H1 (cell line): ENCODE results near the gene CHDH. TPM values are rescaled to one million over a fixed set of nuclear protein-coding genes. Genes with fewer than 3 reads are reported as not detected.

Experiments
- CTCF ChIA-PET: fragments of 300-600 bp; sonication (Branson Sonifier 250); formaldehyde crosslinking; loops from one replicate; lab custom pipeline; 2021; ENCODE audit not compliant: partially characterized antibody; lab: Charles Lee
- POLR2A ChIA-PET: fragments of 300-600 bp; sonication (Branson Sonifier 250); formaldehyde crosslinking; loops from one replicate; lab custom pipeline; 2021; ENCODE audit warnings: inconsistent platforms; ENCODE audit not compliant: partially characterized antibody; lab: Charles Lee
- DNase-seq, 2 experiments: peaks; one replicate each; pipeline versions ENCODE4 v3.0.0 to v3.0.0-alpha.2; 2010 to 2022; ENCODE audit warnings: low spot score in 2 of 2, low read depth in 1 of 2, mixed read lengths in 1 of 2
- FAIRE-seq: peaks from 2 replicates; lab custom pipeline; 2011; peaks lifted over from hg19 to GRCh38; lab: Jason Lieb, UNC
- H2AFZ ChIP-seq: 2 replicates; pipeline ENCODE4 v1.8.1; 2012; ENCODE audit warnings: low read length, inconsistent platforms
- H2AK5ac ChIP-seq: 2 replicates; pipeline ENCODE4 v1.6.1; 2013; ENCODE audit warnings: low read depth, low read length
- H2BK120ac ChIP-seq: replicated peaks from 2 replicates; pipeline ENCODE3; 2013; ENCODE audit warnings: low read depth, low read length, inconsistent platforms
- H2BK12ac ChIP-seq: 2 replicates; pipeline ENCODE4 v1.6.1; 2013; ENCODE audit warnings: low read depth, low read length
- H2BK15ac ChIP-seq: 2 replicates; pipeline ENCODE4 v1.6.1; 2013; ENCODE audit warnings: low read length
- H2BK20ac ChIP-seq: 2 replicates; pipeline ENCODE4 v1.6.1; 2013; ENCODE audit warnings: low read length
- H2BK5ac ChIP-seq: 2 replicates; pipeline ENCODE4 v1.6.1; 2013; ENCODE audit warnings: low read depth, low read length
- H3K14ac ChIP-seq: 2 replicates; pipeline ENCODE4 v1.6.1; 2013; ENCODE audit warnings: inconsistent platforms; ENCODE audit not compliant: insufficient read length
- H3K18ac ChIP-seq: 2 replicates; pipeline ENCODE4 v1.6.1; 2013; ENCODE audit warnings: low read length; ENCODE audit errors: extremely low read depth
- H3K23ac ChIP-seq: 2 replicates; pipeline ENCODE4 v1.6.1; 2013; ENCODE audit warnings: inconsistent platforms; ENCODE audit not compliant: insufficient read length
- H3K23me2 ChIP-seq: 2 replicates; pipeline ENCODE4 v1.6.1; 2013; ENCODE audit warnings: low read depth, low read length
- H3K27ac ChIP-seq: 2 replicates; pipeline ENCODE4 v1.6.1; 2011; ENCODE audit warnings: low read depth, low read length, inconsistent platforms
- H3K27me3 ChIP-seq, 4 experiments: replicated peaks in 1 of 4; 1 replicate in 1 of 4; 2 replicates in 3 of 4; pipeline versions ENCODE4 v1.6.1 to v1.8.1; 2011 to 2013; ENCODE audit warnings: low read length in 3 of 4, mild to moderate bottlenecking in 3 of 4, inconsistent platforms in 2 of 4, mixed read lengths in 2 of 4, moderate library complexity in 1 of 4; ENCODE audit not compliant: control insufficient read depth in 3 of 4, insufficient read depth in 3 of 4; ENCODE audit errors: extremely low read depth in 1 of 4
- H3K36me3 ChIP-seq, 4 experiments: 2 replicates each; pipeline versions ENCODE4 v1.6.1 to v1.8.1; 2011 to 2013; ENCODE audit warnings: mild to moderate bottlenecking in 4 of 4, low read length in 3 of 4, moderate library complexity in 2 of 4, control low read depth in 1 of 4, inconsistent platforms in 1 of 4; ENCODE audit not compliant: insufficient read depth in 4 of 4, control insufficient read depth in 2 of 4
- H3K4ac ChIP-seq: replicated peaks from 2 replicates; pipeline ENCODE3; 2013; ENCODE audit warnings: low read length, low read depth, mixed read lengths, inconsistent platforms; ENCODE audit not compliant: insufficient read length
- H3K4me1 ChIP-seq, 4 experiments: replicated peaks in 1 of 4; 1 replicate in 1 of 4; 2 replicates in 3 of 4; pipeline versions ENCODE4 v1.6.1 to v1.8.1; 2011 to 2013; ENCODE audit warnings: low read length in 3 of 4, inconsistent platforms in 2 of 4, mixed read lengths in 1 of 4; ENCODE audit not compliant: insufficient read depth in 4 of 4, control insufficient read depth in 3 of 4
- H3K4me2 ChIP-seq, 2 experiments: 2 replicates each; pipeline versions ENCODE4 v1.6.1 to v1.8.1; 2011 to 2013; ENCODE audit warnings: low read depth in 2 of 2, low read length in 2 of 2, control low read depth in 1 of 2, inconsistent platforms in 1 of 2, mild to moderate bottlenecking in 1 of 2; ENCODE audit not compliant: insufficient read depth in 1 of 2
- H3K4me3 ChIP-seq, 4 experiments: fragments of 200-600, 300-600 bp in 1 of 4; sonication (generic), shearing (Covaris generic), sonication (Bioruptor Twin) in 1 of 4; 2 replicates each; pipeline versions ENCODE4 v1.5.1 to v1.8.1; 2011 to 2016; ENCODE audit warnings: low read length in 4 of 4, low read depth in 3 of 4, control low read depth in 2 of 4, inconsistent platforms in 2 of 4, mild to moderate bottlenecking in 2 of 4, mixed read lengths in 1 of 4, moderate library complexity in 1 of 4; ENCODE audit not compliant: insufficient read depth in 2 of 4; ENCODE audit errors: extremely low read depth in 1 of 4
- H3K56ac ChIP-seq: replicated peaks from 2 replicates; pipeline ENCODE3; 2013; ENCODE audit warnings: low read depth, mild to moderate bottlenecking, mixed read lengths, low read length, inconsistent platforms; ENCODE audit not compliant: insufficient read length
- H3K79me1 ChIP-seq: 2 replicates; pipeline ENCODE4 v1.6.1; 2013; ENCODE audit warnings: low read depth, low read length, control low read depth
- H3K79me2 ChIP-seq, 2 experiments: 2 replicates each; pipeline versions ENCODE4 v1.6.1 to v1.8.1; 2012 to 2013; ENCODE audit warnings: low read length in 2 of 2, mild to moderate bottlenecking in 2 of 2, inconsistent platforms in 1 of 2; ENCODE audit not compliant: insufficient read depth in 2 of 2, control insufficient read depth in 1 of 2
- H3K9ac ChIP-seq, 4 experiments: replicated peaks in 1 of 4; 1 replicate in 1 of 4; 2 replicates in 3 of 4; pipeline versions ENCODE4 v1.6.1 to v1.8.1; 2011 to 2013; ENCODE audit warnings: low read depth in 3 of 4, low read length in 3 of 4, control low read depth in 2 of 4, mild to moderate bottlenecking in 2 of 4, moderate library complexity in 2 of 4, inconsistent platforms in 1 of 4; ENCODE audit errors: extremely low read depth in 1 of 4
- H3K9me3 ChIP-seq, 2 experiments: 2 replicates each; pipeline versions ENCODE4 v1.6.1 to v1.8.1; 2012 to 2013; ENCODE audit warnings: mild to moderate bottlenecking in 2 of 2, moderate library complexity in 2 of 2, control low read depth in 1 of 2, inconsistent platforms in 1 of 2, low read depth in 1 of 2, low read length in 1 of 2, mixed read lengths in 1 of 2; ENCODE audit not compliant: insufficient read depth in 2 of 2
- H4K20me1 ChIP-seq, 2 experiments: replicated peaks in 1 of 2; 2 replicates each; pipeline versions ENCODE3 to v1.8.1; 2011 to 2013; ENCODE audit warnings: inconsistent platforms in 2 of 2, low read length in 2 of 2, mild to moderate bottlenecking in 1 of 2; ENCODE audit not compliant: insufficient read depth in 2 of 2, control insufficient read depth in 1 of 2
- H4K5ac ChIP-seq: 2 replicates; pipeline ENCODE4 v1.6.1; 2013; ENCODE audit warnings: low read length, low read depth, mixed read lengths, inconsistent platforms; ENCODE audit not compliant: insufficient read length
- H4K8ac ChIP-seq: 2 replicates; pipeline ENCODE4 v1.8.0; 2013; ENCODE audit warnings: mild to moderate bottlenecking, moderate library complexity, low read length, inconsistent platforms; ENCODE audit not compliant: insufficient read depth; ENCODE audit errors: extremely low read depth
- H4K91ac ChIP-seq: replicated peaks from 2 replicates; pipeline ENCODE3; 2013; ENCODE audit warnings: low read length, mixed read lengths, inconsistent platforms; ENCODE audit not compliant: insufficient read length
- CBX8 ChIP-seq: fragments of 300-800, 300-1000 bp; sonication (generic); IDR thresholded peaks from 2 replicates; pipeline ENCODE4 v1.7.1; 2016; ENCODE audit warnings: low read depth, low read length, borderline replicate concordance
- CHD1 ChIP-seq: IDR thresholded peaks from 2 replicates; pipeline ENCODE4 v1.6.1; 2012; ENCODE audit warnings: low read depth, low read length, improper control_type of control experiment
- EZH2 ChIP-seq: fragments of 200-600 bp; sonication (generic); IDR thresholded peaks from 2 replicates; pipeline ENCODE4 v1.7.1; 2012; ENCODE audit warnings: low read depth, mild to moderate bottlenecking, moderate library complexity, low read length, inconsistent platforms; ENCODE audit not compliant: severe bottlenecking
- MAFK ChIP-seq: IDR thresholded peaks from 2 replicates; pipeline ENCODE4 v1.6.1; 2012; ENCODE audit warnings: low read depth, mild to moderate bottlenecking, improper control_type of control experiment, low read length
- POLR2A ChIP-seq, 2 experiments: IDR thresholded peaks; 1 replicate in 1 of 2; 2 replicates in 1 of 2; pipeline ENCODE4 v1.6.1; 2011; ENCODE audit warnings: low read depth in 2 of 2, low read length in 2 of 2, mild to moderate bottlenecking in 2 of 2; ENCODE audit errors: control extremely low read depth in 1 of 2
- RAD21 ChIP-seq, 2 experiments: IDR thresholded peaks in 1 of 2; conservative IDR thresholded peaks in 1 of 2; 2 replicates each; pipeline ENCODE4 v1.6.1; 2011; ENCODE audit warnings: low read depth in 2 of 2, low read length in 2 of 2, improper control_type of control experiment in 1 of 2, inconsistent platforms in 1 of 2, mild to moderate bottlenecking in 1 of 2, moderate library complexity in 1 of 2
- SAP30 ChIP-seq: fragments of 300-600 bp; sonication (generic); IDR thresholded peaks from 2 replicates; pipeline ENCODE4 v1.7.1; 2012; ENCODE audit warnings: low read length, moderate library complexity, mild to moderate bottlenecking, inconsistent platforms; ENCODE audit not compliant: insufficient read depth, insufficient replicate concordance
- SUZ12 ChIP-seq: fragments of 200-600 bp; sonication (generic); IDR thresholded peaks from 2 replicates; pipeline ENCODE4 v1.6.1; 2012; ENCODE audit warnings: mild to moderate bottlenecking, inconsistent platforms, low read length, moderate library complexity, mixed read lengths
- TAF1 ChIP-seq: IDR thresholded peaks from 2 replicates; pipeline ENCODE4 v1.6.1; 2011; ENCODE audit warnings: mild to moderate bottlenecking, low read depth, low read length
- TCF12 ChIP-seq: IDR thresholded peaks from 2 replicates; pipeline ENCODE4 v1.6.1; 2011; ENCODE audit warnings: low read depth, mild to moderate bottlenecking, low read length
- WGBS, 2 experiments: shearing (Covaris generic) in 1 of 2; methylation state at CpG; one replicate each; pipeline versions ENCODE4 v1.1.6 to v1.1.7; 2013 to 2015; ENCODE audit warnings: low lambda C conversion rate in 2 of 2, mixed read lengths in 2 of 2, inconsistent platforms in 1 of 2, low coverage in 1 of 2, missing lambda C conversion rate in 1 of 2; ENCODE audit not compliant: insufficient replicate concordance in 2 of 2, insufficient coverage in 1 of 2, insufficient read length in 1 of 2; ENCODE audit errors: extremely low coverage in 1 of 2, missing lambda C conversion rate in 1 of 2; 5-methylcytosine and 5-hydroxymethylcytosine counted together
- polyA plus RNA-seq, 7 experiments: library from polyadenylated mRNA; depleted of rRNA in 3 of 7; stranded (reverse) in 5 of 7; unstranded in 2 of 7; fragments of >200 nt in 5 of 7; fragments of 200-250 nt in 2 of 7; gene quantifications; 1 replicate in 5 of 7; 2 replicates in 1 of 7; 4 replicates in 1 of 7; pipeline versions ENCODE4 v1.2.1 to v1.2.3, GENCODE V29; 2011 to 2013; ENCODE audit warnings: missing spikeins in 2 of 7, mixed read lengths in 2 of 7
- total RNA-seq: library from RNA; stranded (reverse); fragmentation: NEBNext Ultra II Directional; extraction: Animal tissue kit (Norgen Biotek cat#: 25700); gene quantifications from 2 replicates; pipeline ENCODE4 v1.2.1, GENCODE V29; 2021
- TF ChIP-seq, protein P1 (sequence below): IDR thresholded peaks from 2 replicates; pipeline ENCODE4 v1.6.1; 2012; ENCODE audit warnings: inconsistent platforms

The CHDH gene
- total and polyA plus RNA-seq, 2 of the 8 experiments (the other 6 are each of a cell fraction or from before 2014, with no cell fraction given) = 4.9 to 10.3 TPM

DNA sequence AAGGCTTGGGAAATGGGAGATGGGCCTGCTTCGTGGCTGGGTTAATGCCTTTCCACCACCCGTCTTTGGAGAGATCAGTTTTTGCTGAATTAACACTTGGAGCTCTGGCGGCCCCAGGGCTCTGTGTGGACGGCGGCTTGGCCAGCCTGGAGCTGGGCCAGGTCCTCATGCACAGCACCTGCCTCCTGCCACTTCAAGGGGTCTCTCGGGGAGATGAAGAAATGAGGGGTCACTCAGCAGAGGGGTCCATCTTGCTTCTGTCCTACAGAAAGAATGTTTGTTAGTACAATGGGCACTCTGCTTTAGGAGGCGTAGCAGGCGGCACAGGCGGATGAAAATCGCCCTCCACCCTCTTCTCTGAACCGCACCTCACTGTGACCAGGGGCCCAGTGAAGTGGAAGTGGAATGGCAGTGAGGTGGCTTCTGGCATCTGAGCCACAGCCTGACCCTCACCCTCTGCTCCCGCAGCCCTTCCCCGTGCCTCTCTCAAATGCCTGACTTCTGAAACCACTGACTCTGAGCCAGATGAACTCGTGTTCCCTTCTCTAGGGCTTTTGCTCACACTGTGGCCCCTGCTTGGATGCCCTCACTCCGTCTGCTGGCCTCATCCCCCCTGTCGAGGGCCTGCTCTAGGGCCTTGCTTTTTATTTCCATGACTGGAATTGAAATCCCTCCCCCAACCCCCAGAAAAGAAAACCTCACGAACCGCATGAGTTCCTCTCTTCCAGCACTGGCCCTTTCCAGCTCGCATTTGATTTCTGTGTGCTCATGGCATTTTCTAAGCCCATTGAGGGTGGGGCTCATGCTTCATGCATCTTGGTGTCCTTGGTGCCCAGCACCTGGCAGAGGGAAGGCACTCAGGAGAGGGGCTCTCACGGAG lies 42.2 kb downstream of the CHDH start:
- no peak overlapping the region for H3K9ac ChIP-seq
- H3K18ac ChIP-seq = no peak overlapping the region
- no peak for FAIRE-seq
- H3K14ac ChIP-seq = no peak overlapping the region
- no peak overlapping the region for H2BK15ac ChIP-seq
- H4K20me1 ChIP-seq = no peaks in the 10 kb centered on the region
- POLR2A ChIA-PET = interaction anchor here (0.6 kb wide), 1 partner anchor 326 kb away, joined by 3 read pairs; no protein-coding TSS in a partner anchor
- H2BK20ac ChIP-seq = no peak overlapping the region
- no peak overlapping the region for H3K4me3 ChIP-seq
- no peak overlapping the region for H3K27ac ChIP-seq
- H2BK5ac ChIP-seq = no peak overlapping the region; the same call in 1 of the 2 replicates
- no peak overlapping the region for H2AFZ ChIP-seq
- H4K91ac ChIP-seq = no peak overlapping the region
- no peak for DNase-seq
- H3K56ac ChIP-seq = no peak overlapping the region
- H3K79me1 ChIP-seq = no peaks in the 10 kb centered on the region
- H4K5ac ChIP-seq = no peak overlapping the region
- H3K36me3 ChIP-seq = no peaks in the 10 kb centered on the region
- 0 out of 2 replicates have a peak overlapping the region, but pooled peaks have one; percentile 70 for H2AK5ac ChIP-seq
- CTCF ChIA-PET = interaction anchor here (0.5 to 1.5 kb wide), 8 partner anchors 9 to 107 kb away, joined by 3 to 4 read pairs (median 3); no protein-coding TSS in a partner anchor
- no peak overlapping the region for H3K23ac ChIP-seq
- WGBS, 2 experiments = 82% methylated on average over 20 of the region's 20 CpGs; no CpG with 5 or more reads in 1 of the 2 experiments
- no peak overlapping the region for H3K4ac ChIP-seq
- no peak overlapping the region for H4K8ac ChIP-seq
- no peaks in the 10 kb centered on the region; a peak in 1 of 7 replicates for H3K27me3 ChIP-seq
- peaks cover 0 to 7% (median 0%) of the 10 kb centered on the region in 4 experiments; a peak in 3 of 7 replicates for H3K4me1 ChIP-seq
- H3K4me2 ChIP-seq = no peak overlapping the region
- H3K9me3 ChIP-seq = no peaks in the 10 kb centered on the region
- no peaks in the 10 kb centered on the region for H3K79me2 ChIP-seq
- H2BK120ac ChIP-seq = no peak overlapping the region
- peaks cover 6% of the 10 kb centered on the region; the same call in 1 of the 2 replicates for H3K23me2 ChIP-seq
- 0 out of 2 replicates have a peak overlapping the region, but pooled peaks have one; percentile 9 for H2BK12ac ChIP-seq
- no peak for TF ChIP-seq TAF1
- no peak for TF ChIP-seq EZH2
- TF ChIP-seq MAFK = no peak
- TF ChIP-seq SUZ12 = no peak
- TF ChIP-seq, protein P1, sequence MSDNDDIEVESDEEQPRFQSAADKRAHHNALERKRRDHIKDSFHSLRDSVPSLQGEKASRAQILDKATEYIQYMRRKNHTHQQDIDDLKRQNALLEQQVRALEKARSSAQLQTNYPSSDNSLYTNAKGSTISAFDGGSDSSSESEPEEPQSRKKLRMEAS = no peak
- TF ChIP-seq RAD21 (IDR thresholded peaks at IDR 0.05 in 1 of 2, conservative IDR thresholded peaks at IDR 0.05 in 1 of 2; ENCODE audit: low read depth in 2 of 2, low read length in 2 of 2) = no peak
- TF ChIP-seq SAP30 = no peak
- TF ChIP-seq CHD1 = no peak
- no peak for TF ChIP-seq TCF12
- no peak for TF ChIP-seq POLR2A (IDR thresholded peaks at IDR 0.05; ENCODE audit: control extremely low read depth in 1 of 2, low read depth in 2 of 2, low read length in 2 of 2)
- no peak for TF ChIP-seq CBX8
